ENCODE data around the gene BICRA.
A peak's percentile ranks its signal among the peaks of the same experiment; 100 is the strongest.
"Not testable (repeated sequence)": the region's sequence is repeated elsewhere in the genome, so short reads cannot be mapped to it uniquely, and the experiment has no call there.

BICRA gene

DNA sequence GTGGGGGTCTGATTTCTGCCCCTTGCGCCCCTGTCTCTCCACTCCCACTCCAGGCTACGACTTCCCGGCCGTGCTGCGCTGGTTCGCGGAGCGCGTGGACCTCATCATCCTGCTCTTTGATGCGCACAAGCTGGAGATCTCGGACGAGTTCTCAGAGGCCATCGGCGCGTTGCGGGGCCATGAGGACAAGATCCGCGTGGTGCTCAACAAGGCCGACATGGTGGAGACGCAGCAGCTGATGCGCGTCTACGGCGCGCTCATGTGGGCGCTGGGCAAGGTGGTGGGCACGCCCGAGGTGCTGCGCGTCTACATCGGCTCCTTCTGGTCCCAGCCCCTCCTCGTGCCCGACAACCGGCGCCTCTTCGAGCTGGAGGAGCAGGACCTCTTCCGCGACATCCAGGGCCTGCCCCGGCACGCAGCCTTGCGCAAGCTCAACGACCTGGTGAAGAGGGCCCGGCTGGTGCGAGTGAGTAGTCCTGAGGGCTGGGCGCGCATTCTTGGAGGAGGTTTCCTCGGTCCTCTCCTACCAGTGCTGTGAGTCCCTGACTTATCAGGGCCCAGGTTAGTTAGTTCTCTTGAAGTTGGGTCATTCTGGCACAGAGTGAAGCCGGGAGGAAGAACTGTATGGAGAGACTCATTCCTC lies 116.9 kb downstream of the BICRA start:
- DNase-seq (ENCODE audit: low read depth), result no peak
- no peak overlapping the region for H3K4me3 ChIP-seq (replicated peaks; ENCODE audit: low read depth, low read length)
- TF ChIP-seq, protein P1, sequence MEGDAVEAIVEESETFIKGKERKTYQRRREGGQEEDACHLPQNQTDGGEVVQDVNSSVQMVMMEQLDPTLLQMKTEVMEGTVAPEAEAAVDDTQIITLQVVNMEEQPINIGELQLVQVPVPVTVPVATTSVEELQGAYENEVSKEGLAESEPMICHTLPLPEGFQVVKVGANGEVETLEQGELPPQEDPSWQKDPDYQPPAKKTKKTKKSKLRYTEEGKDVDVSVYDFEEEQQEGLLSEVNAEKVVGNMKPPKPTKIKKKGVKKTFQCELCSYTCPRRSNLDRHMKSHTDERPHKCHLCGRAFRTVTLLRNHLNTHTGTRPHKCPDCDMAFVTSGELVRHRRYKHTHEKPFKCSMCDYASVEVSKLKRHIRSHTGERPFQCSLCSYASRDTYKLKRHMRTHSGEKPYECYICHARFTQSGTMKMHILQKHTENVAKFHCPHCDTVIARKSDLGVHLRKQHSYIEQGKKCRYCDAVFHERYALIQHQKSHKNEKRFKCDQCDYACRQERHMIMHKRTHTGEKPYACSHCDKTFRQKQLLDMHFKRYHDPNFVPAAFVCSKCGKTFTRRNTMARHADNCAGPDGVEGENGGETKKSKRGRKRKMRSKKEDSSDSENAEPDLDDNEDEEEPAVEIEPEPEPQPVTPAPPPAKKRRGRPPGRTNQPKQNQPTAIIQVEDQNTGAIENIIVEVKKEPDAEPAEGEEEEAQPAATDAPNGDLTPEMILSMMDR (IDR thresholded peaks at IDR 0.05; ENCODE audit: low read length, missing control alignments), result no peak

DNA sequence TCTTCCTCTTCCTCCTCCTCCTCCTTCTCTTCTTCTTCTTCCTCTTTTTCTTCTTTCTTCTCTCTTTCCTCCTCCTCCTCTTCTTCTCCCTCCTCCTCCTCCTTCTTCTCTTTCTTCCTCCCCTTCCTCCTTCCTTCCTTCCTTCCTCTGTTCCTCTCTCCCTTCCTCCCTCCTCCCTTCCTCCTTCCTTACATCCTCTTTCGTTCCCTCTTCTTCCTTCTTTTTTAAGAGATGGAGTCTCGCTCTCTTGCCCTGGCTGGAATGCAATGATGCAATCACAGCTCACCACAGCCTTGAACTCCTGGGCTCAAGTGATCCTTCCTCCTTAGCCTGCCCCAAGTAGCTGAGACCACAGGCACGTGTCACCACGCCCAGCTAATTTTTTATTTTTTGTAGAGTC lies 117.5 kb downstream of the BICRA start:
- TF ChIP-seq, protein P1 (IDR thresholded peaks at IDR 0.05; ENCODE audit: low read length, missing control alignments), result no peak
- H3K4me3 ChIP-seq (replicated peaks; ENCODE audit: low read depth, low read length), result no peak overlapping the region
- peak; percentile 66 for DNase-seq (ENCODE audit: low read depth)

DNA sequence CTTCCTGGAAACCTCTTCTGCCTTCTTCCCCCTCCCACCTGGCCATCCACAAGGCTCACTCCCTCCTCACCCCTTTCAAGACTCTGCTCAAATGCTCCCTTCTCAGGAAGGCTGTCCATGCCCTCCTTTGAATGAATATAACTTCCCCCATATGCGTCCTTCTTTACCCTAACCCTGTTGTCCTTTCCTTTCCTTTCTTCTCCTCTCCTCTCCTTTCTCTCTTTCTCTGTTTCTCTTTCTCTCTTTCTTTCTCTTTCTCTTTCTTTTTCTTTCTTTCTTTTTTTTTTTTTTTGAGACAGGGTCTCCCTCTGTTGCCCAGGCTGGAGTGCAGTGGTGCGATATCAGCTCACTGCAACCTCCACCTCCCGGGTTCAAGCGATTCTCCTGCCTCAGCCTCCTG lies 119.4 kb downstream of the BICRA start:
- H3K4me3 ChIP-seq (replicated peaks; ENCODE audit: low read depth, low read length); DNase-seq (ENCODE audit: low read depth): not testable (repeated sequence)

DNA sequence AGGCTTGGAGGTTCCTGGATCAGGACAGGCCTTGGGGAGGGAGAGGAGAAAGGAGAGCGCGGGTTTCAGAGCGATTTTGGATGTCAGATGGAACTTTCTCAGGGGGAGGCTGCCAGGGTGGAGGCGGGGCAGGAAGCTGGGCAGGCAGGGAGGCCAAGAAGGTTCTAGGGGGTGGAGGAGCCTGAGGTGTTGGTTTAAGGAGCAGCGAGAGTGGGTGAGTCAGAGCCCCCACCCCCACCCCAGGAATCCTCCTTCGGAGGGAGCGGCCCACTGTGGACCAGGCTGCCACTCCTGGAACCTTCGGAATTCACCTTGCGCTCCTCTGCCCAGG lies 120.5 kb downstream of the BICRA start:
- peak overlapping the region; percentile 12 for H3K4me3 ChIP-seq (replicated peaks; ENCODE audit: low read depth, low read length)
- peak; percentile 84 for DNase-seq (ENCODE audit: low read depth)

DNA sequence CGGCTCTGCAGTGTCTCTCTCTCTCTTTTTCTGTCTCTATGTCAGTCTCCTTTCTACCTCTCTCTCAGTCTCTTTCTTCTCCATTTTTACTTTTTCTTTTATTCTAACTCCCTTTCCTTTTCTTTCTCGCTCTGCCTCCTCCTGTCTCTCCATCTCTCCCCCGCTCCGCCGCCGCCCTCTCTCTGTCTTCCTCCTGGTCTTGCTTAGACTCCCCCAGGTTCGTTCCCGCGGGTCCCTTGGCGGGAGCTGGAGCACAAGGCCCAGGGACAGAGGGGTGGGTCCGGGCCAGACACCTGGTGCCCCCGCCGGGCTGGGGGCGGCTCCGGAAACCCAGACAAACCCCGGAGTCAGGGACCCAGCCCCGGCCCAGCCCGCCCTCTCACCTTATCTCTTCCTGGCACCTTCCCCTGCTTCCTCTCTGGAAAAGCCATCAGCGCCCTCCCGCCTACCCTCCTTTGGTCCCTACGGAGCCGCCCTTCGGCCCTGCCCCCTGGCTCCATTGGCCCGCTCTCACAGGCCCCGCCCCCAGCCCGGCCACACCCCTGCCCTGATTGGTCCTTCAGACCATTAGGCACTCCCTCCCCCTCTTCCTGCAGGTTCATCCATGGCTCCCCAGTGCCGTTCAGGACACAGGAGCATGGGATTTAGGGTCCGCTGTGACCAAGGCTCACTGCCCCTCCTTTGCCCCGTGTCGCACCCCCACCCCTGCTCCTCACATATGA lies 121.0 kb downstream of the BICRA start:
- TF ChIP-seq, protein P1 (IDR thresholded peaks at IDR 0.05; ENCODE audit: low read length, missing control alignments), result no peak
- peak overlapping the region; percentile 12 for H3K4me3 ChIP-seq (replicated peaks; ENCODE audit: low read depth, low read length)
- DNase-seq (ENCODE audit: low read depth), result peak; percentile 44

More for the DNA sequence above, 120.5 kb downstream of the BICRA start:
- TF ChIP-seq, protein P1 (IDR thresholded peaks at IDR 0.05; ENCODE audit: low read length, missing control alignments), result no peak

DNA sequence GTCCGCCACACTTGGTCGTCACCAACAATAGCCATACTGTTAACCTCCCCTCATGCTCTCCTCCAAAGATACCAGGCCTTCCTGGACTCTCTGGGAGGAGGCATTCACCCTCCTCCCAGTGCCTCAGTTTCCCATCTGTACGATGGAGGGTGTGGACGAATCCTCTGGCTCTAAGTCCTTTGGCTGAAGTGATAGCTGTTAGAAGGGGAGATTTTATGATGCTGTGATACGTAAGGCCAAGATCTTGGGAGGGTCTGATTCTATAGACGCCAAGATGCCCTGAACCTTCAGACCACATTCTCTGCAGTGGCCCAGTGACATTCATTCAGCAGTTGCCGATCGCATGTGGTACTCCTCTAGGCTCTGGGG lies 121.6 kb downstream of the BICRA start:
- DNase-seq (ENCODE audit: low read depth), result no peak
- TF ChIP-seq, protein P1 (IDR thresholded peaks at IDR 0.05; ENCODE audit: low read length, missing control alignments), result no peak
- no peak overlapping the region for H3K4me3 ChIP-seq (replicated peaks; ENCODE audit: low read depth, low read length)

DNA sequence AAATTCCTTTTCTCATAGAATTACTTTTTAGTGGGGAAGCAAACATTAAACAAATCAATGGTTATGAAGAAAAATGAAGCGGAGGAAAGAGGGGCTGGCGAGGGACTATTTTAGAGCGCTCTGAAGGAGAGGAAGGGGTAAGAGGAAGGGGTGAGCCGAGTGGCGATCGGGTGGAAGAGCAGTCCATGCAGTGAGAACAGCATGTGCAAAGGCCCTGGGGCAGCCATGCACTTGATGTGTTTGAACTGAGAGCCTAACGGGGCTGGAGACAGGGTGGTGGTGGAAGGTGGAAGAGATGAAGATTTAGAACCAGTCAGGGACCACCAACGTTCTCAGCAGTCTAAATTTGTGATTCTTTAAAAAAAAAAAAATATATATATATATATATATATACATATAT lies 122.0 kb downstream of the BICRA start:
- no peak overlapping the region for H3K4me3 ChIP-seq (replicated peaks; ENCODE audit: low read depth, low read length)
- no peak for DNase-seq (ENCODE audit: low read depth)

More for the DNA sequence above, 122.0 kb downstream of the BICRA start:
- TF ChIP-seq, protein P1 (IDR thresholded peaks at IDR 0.05; ENCODE audit: low read length, missing control alignments), result no peak
